Mesendoderm (in vitro differentiated cells): ENCODE measurements around the gene ICA1.

Experiments
- DNase-seq: peaks from one replicate; pipeline ENCODE4 v3.0.0; 2013
- H2AK5ac ChIP-seq: 2 replicates; pipeline ENCODE4 v1.6.1; 2013; ENCODE audit warnings: low read length, inconsistent platforms
- H2BK120ac ChIP-seq: 2 replicates; pipeline ENCODE4 v1.6.1; 2013; ENCODE audit warnings: low read depth, mild to moderate bottlenecking, low read length, moderate library complexity, mixed read lengths
- H2BK15ac ChIP-seq: replicated peaks from 2 replicates; pipeline ENCODE4 v1.6.1; 2013; ENCODE audit warnings: low read depth, mild to moderate bottlenecking, moderate library complexity
- H2BK5ac ChIP-seq: 2 replicates; pipeline ENCODE4 v1.6.1; 2013; ENCODE audit warnings: low read length, inconsistent platforms
- H3K18ac ChIP-seq: 2 replicates; pipeline ENCODE4 v1.6.1; 2013; ENCODE audit warnings: mild to moderate bottlenecking, low read length, mixed read lengths
- H3K23ac ChIP-seq: one replicate; pipeline ENCODE4 v1.6.1; 2013; ENCODE audit warnings: low read length
- H3K27ac ChIP-seq: 2 replicates; pipeline ENCODE4 v1.5.1; 2013; ENCODE audit warnings: low read depth, mild to moderate bottlenecking, inconsistent platforms, low read length, moderate library complexity
- H3K27me3 ChIP-seq: 2 replicates; pipeline ENCODE4 v1.6.1; 2013; ENCODE audit warnings: low read length, control low read depth, mild to moderate bottlenecking, inconsistent platforms; ENCODE audit not compliant: insufficient read depth, poor library complexity
- H3K36me3 ChIP-seq: 2 replicates; pipeline ENCODE4 v1.6.1; 2013; ENCODE audit warnings: low read length, inconsistent platforms; ENCODE audit not compliant: control insufficient read depth, insufficient read depth
- H3K4ac ChIP-seq: one replicate; pipeline ENCODE4 v1.6.1; 2013; ENCODE audit warnings: low read depth, mild to moderate bottlenecking, low read length, moderate library complexity
- H3K4me1 ChIP-seq: 2 replicates; pipeline ENCODE4 v1.6.1; 2013; ENCODE audit warnings: low read depth, low read length, inconsistent platforms; ENCODE audit not compliant: control insufficient read depth
- H3K4me2 ChIP-seq: 2 replicates; pipeline ENCODE4 v1.6.1; 2013; ENCODE audit warnings: low read length
- H3K4me3 ChIP-seq: 2 replicates; pipeline ENCODE4 v1.5.1; 2013; ENCODE audit warnings: mild to moderate bottlenecking, low read length
- H3K56ac ChIP-seq: one replicate; pipeline ENCODE4 v1.6.1; 2013; ENCODE audit warnings: low read length
- H3K79me1 ChIP-seq: 2 replicates; pipeline ENCODE4 v1.6.1; 2013; ENCODE audit warnings: low read length, inconsistent platforms
- H3K79me2 ChIP-seq: 2 replicates; pipeline ENCODE4 v1.6.1; 2013; ENCODE audit warnings: mild to moderate bottlenecking, low read length; ENCODE audit not compliant: control insufficient read depth, insufficient read depth
- H3K9ac ChIP-seq: 2 replicates; pipeline ENCODE4 v1.6.1; 2013; ENCODE audit warnings: low read length, inconsistent platforms
- H4K5ac ChIP-seq: one replicate; pipeline ENCODE4 v1.6.1; 2013; ENCODE audit warnings: low read length
- H4K8ac ChIP-seq: one replicate; pipeline ENCODE4 v1.6.1; 2013; ENCODE audit warnings: low read depth, mild to moderate bottlenecking, control low read depth, low read length, moderate library complexity
- WGBS: extraction: QIAGEN DNeasy Blood & Tissue Kit; methylation state at CpG from one replicate; pipeline ENCODE4 v1.1.7; 2013; ENCODE audit warnings: low lambda C conversion rate, missing lambda C conversion rate; ENCODE audit not compliant: insufficient coverage; ENCODE audit errors: extremely low coverage; 5-methylcytosine and 5-hydroxymethylcytosine counted together

The ICA1 gene

DNA sequence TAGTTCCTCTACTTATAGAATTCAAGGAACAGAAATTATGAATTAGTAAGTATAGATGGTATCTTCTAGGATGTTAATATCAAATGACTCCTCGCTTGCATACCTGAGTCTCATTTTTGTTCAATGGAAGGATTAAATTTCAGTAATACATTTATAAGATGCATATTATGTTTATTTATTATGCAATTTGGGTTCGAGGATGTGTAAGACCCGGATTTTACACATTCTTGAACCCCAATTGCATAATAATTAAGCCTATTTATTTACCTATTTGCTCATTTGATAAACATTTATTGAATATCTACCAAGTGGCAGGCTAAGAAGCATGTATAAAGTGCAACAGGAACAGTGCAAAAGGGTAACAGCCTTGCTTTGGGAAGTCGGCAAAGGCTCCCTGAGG, 52.6 kb downstream of the ICA1 start:
- Histone ChIP-seq H2BK5ac (no peak overlapping the region), H3K23ac (no peak overlapping the region), H3K4me1 (peaks cover 3% of the 10 kb centered on the region), H3K27ac (no peak overlapping the region), H2BK15ac (no peak overlapping the region), H3K4ac (no peak overlapping the region), H3K18ac (no peak overlapping the region), H3K79me2 (no peaks in the 10 kb centered on the region), H4K5ac (no peak overlapping the region), H3K4me3 (no peak overlapping the region), H3K9ac (no peak overlapping the region), H4K8ac (no peak overlapping the region), H3K79me1 (no peaks in the 10 kb centered on the region), H3K4me2 (no peak overlapping the region), H2AK5ac (no peak overlapping the region), H3K36me3 (no peaks in the 10 kb centered on the region), H3K27me3 (no peaks in the 10 kb centered on the region), H2BK120ac (no peak overlapping the region), H3K56ac (no peak overlapping the region)
- WGBS: no CpG with 5 or more reads among the region's 4 CpGs
- no peak for DNase-seq

GRCh38 chr7:8208816-8209215, 53.2 kb downstream of the ICA1 start:
- no peak overlapping the region for H3K9ac ChIP-seq
- H3K79me1 ChIP-seq: no peaks in the 10 kb centered on the region
- no peaks in the 10 kb centered on the region for H3K27me3 ChIP-seq
- H2BK15ac ChIP-seq: no peak overlapping the region
- H3K4me1 ChIP-seq: peaks cover 3% of the 10 kb centered on the region
- DNase-seq: no peak
- no peak overlapping the region for H3K4ac ChIP-seq
- no peak overlapping the region for H3K23ac ChIP-seq
- H3K79me2 ChIP-seq: no peaks in the 10 kb centered on the region
- H3K4me2 ChIP-seq: no peak overlapping the region
- H4K5ac ChIP-seq: no peak overlapping the region
- H2BK120ac ChIP-seq: no peak overlapping the region
- no peak overlapping the region for H3K56ac ChIP-seq
- no peak overlapping the region for H2AK5ac ChIP-seq
- H3K36me3 ChIP-seq: no peaks in the 10 kb centered on the region
- H2BK5ac ChIP-seq: no peak overlapping the region
- no peak overlapping the region for H4K8ac ChIP-seq
- H3K27ac ChIP-seq: no peak overlapping the region
- H3K18ac ChIP-seq: no peak overlapping the region
- WGBS: no CpG with 5 or more reads among the region's 2 CpGs
- H3K4me3 ChIP-seq: no peak overlapping the region

DNA sequence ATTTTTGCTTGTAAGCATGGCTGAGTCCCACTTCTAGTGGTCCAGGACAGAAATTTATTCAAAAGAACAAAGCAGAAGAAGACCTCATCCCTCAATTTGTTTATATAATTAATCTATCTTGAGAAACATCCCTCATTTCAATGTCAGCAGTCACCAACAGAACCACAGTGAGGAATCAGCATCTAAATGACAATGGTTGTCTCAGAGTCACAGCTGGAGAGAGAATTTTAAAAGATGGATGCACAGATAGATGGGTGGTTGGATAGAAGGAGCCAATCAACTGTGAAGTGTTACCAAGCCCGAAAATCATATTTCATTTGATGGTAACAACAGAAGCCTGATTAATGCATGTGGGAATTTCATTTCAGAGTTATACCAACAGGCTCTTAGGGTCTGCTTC, 55.0 kb downstream of the ICA1 start:
- Histone ChIP-seq H2AK5ac (no peak overlapping the region), H2BK15ac (no peak overlapping the region), H3K36me3 (no peaks in the 10 kb centered on the region), H3K4me1 (peaks cover 3% of the 10 kb centered on the region), H3K27me3 (no peaks in the 10 kb centered on the region), H3K23ac (no peak overlapping the region), H3K4me2 (no peak overlapping the region), H3K27ac (no peak overlapping the region), H3K79me2 (no peaks in the 10 kb centered on the region), H2BK120ac (no peak overlapping the region), H3K4me3 (no peak overlapping the region), H4K8ac (no peak overlapping the region), H2BK5ac (no peak overlapping the region), H3K4ac (no peak overlapping the region), H3K18ac (no peak overlapping the region), H3K79me1 (no peaks in the 10 kb centered on the region), H3K56ac (no peak overlapping the region), H3K9ac (no peak overlapping the region), H4K5ac (no peak overlapping the region)
- no peak for DNase-seq
- no CpG with 5 or more reads among the region's 1 CpG for WGBS

DNA sequence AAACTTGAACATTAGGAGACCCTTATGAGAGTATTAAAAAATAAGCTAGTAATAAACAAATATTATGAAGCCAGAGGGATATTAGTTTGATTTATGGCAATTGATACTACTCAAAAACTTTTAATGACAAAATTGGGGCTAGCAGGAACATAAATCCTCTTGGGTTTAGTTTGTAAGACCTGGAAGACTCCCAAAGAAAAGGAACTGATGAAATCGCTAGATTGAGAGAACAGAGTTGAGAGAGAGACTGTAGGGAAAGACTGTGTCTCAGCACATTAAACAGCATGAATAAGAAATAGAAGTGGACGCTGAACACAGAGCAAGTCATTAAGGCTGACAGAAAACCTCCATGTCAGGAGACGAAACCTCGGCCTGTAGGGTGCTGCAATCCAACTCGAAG, 56.4 kb downstream of the ICA1 start:
- WGBS: no CpG with 5 or more reads among the region's 5 CpGs
- Histone ChIP-seq H3K9ac (no peak overlapping the region), H3K56ac (no peak overlapping the region), H3K4me2 (no peak overlapping the region), H3K18ac (no peak overlapping the region), H3K23ac (no peak overlapping the region), H3K27me3 (no peaks in the 10 kb centered on the region), H3K36me3 (no peaks in the 10 kb centered on the region), H4K8ac (no peak overlapping the region), H4K5ac (no peak overlapping the region), H2BK120ac (no peak overlapping the region), H2BK15ac (no peak overlapping the region), H3K4ac (no peak overlapping the region), H3K79me1 (no peaks in the 10 kb centered on the region), H3K4me3 (no peak overlapping the region), H2AK5ac (no peak overlapping the region), H3K79me2 (no peaks in the 10 kb centered on the region), H2BK5ac (no peak overlapping the region), H3K27ac (no peak overlapping the region), H3K4me1 (peaks cover 3% of the 10 kb centered on the region)
- no peak for DNase-seq

- no peak overlapping the region for H4K5ac ChIP-seq
- peaks cover 3% of the 10 kb centered on the region for H3K4me1 ChIP-seq
- no peak overlapping the region for H3K4ac ChIP-seq
- no peaks in the 10 kb centered on the region for H3K79me2 ChIP-seq
- no peak overlapping the region for H2BK5ac ChIP-seq
- H3K23ac ChIP-seq: no peak overlapping the region
- H2BK15ac ChIP-seq: no peak overlapping the region
- H3K27ac ChIP-seq: no peak overlapping the region
- DNase-seq: no peak
- no peaks in the 10 kb centered on the region for H3K36me3 ChIP-seq
- H2AK5ac ChIP-seq: no peak overlapping the region
- H3K4me3 ChIP-seq: no peak overlapping the region
- H4K8ac ChIP-seq: no peak overlapping the region
- H3K27me3 ChIP-seq: no peaks in the 10 kb centered on the region
- H3K9ac ChIP-seq: no peak overlapping the region
- no CpG with 5 or more reads among the region's 2 CpGs for WGBS
- no peak overlapping the region for H2BK120ac ChIP-seq
- H3K18ac ChIP-seq: no peak overlapping the region
- H3K79me1 ChIP-seq: no peaks in the 10 kb centered on the region
- no peak overlapping the region for H3K56ac ChIP-seq
- H3K4me2 ChIP-seq: no peak overlapping the region
Observed at GRCh38 chr7:8205031-8205387, 57.0 kb downstream of the ICA1 start.

DNA sequence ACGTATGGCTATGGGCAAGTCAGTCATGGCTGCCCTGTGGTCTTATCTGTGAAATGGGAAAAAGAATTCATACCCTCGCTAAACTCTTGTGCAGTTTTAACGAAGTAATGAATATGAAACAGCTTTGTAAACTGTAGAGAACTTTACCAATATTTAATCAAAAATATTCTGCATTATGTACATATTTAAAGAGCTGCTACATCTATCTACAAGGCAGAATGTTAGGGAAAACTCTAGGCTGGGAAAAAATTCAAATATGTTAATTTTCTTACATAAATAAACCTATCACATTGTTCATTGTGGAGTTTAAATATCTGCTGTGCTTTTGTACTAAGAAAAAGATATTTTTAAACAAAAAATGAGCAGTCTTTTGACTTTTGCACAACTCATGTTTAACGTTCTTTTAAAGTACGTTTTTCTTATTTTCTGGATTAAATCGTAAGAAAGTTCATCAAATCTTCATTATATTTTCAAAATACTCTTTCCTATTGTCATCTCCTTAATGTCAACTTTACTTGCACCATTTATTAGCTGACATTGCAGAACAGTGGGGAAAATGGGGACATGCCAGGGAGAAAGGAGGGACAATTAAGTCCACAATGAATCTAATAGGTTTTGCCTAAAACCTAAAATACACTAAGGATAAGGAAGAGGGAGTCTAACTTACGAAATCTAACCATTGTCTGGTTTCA, 57.5 kb downstream of the ICA1 start:
- Histone ChIP-seq H4K8ac (no peak overlapping the region), H3K27ac (no peak overlapping the region), H3K79me2 (no peaks in the 10 kb centered on the region), H4K5ac (no peak overlapping the region), H3K4me1 (peaks cover 3% of the 10 kb centered on the region), H3K4me2 (no peak overlapping the region), H3K4ac (no peak overlapping the region), H2BK15ac (no peak overlapping the region), H3K23ac (no peak overlapping the region), H2BK5ac (no peak overlapping the region), H3K36me3 (no peaks in the 10 kb centered on the region), H3K18ac (no peak overlapping the region), H3K79me1 (no peaks in the 10 kb centered on the region), H3K56ac (no peak overlapping the region), H3K4me3 (no peak overlapping the region), H3K9ac (no peak overlapping the region), H2BK120ac (no peak overlapping the region), H2AK5ac (no peak overlapping the region), H3K27me3 (no peaks in the 10 kb centered on the region)
- 100% methylated on average over 2 of the region's 7 CpGs for WGBS
- no peak for DNase-seq
